Measurements from ENCODE around the gene CBX2.

Gene CBX2

DNA sequence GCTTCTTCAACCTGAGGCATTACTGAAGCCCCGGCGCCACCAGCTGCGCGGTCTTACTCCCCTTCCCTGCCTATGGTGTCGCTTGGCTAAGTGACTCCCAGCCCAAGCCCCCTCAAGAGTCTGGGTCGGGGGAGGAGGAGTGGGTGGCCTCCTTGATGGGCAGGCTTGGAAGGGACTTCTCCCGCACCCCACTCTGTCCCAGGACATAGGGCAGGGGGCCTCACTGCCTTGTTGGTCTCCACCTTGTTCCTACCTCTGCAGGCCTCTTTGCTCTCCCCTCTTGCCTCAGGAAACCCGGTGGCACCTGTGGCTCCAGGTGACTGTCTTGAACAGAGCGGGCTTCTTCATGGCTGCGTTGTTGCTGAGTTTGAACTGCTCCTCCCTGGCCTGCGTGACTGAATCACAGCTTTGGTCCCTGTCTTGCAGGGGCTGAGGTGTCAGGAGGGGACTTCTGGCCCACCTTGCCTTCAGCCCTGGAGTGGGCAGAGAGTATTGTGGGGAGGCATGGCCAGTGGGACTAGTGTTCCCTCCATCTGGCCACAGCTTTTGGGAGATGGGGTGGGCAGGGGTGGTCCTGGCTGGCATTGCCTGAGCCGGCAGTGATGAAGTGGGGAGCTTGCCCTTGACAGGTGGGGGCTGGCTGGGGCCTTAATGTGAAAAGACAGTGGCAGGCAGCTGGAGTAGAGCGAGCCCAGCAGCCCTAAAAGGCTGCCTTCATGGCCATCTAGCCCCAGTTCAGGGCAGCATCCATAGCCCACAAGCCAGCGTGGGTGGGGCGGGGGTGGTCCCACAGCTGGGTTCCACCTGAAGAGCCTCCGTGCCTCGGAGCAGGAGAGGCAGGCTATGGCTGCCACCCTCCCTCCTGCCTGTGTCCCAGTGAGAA, 7.3 kb downstream of the CBX2 start:
- peaks cover 57% of the 10 kb centered on the region for H3K36me3 ChIP-seq (ENCODE audit: insufficient read depth, low read depth, low read length)
- no peak overlapping the region for H3K27ac ChIP-seq (ENCODE audit: low read length)
- H3K4me3 ChIP-seq (ENCODE audit: low read length) = no peak overlapping the region

DNA sequence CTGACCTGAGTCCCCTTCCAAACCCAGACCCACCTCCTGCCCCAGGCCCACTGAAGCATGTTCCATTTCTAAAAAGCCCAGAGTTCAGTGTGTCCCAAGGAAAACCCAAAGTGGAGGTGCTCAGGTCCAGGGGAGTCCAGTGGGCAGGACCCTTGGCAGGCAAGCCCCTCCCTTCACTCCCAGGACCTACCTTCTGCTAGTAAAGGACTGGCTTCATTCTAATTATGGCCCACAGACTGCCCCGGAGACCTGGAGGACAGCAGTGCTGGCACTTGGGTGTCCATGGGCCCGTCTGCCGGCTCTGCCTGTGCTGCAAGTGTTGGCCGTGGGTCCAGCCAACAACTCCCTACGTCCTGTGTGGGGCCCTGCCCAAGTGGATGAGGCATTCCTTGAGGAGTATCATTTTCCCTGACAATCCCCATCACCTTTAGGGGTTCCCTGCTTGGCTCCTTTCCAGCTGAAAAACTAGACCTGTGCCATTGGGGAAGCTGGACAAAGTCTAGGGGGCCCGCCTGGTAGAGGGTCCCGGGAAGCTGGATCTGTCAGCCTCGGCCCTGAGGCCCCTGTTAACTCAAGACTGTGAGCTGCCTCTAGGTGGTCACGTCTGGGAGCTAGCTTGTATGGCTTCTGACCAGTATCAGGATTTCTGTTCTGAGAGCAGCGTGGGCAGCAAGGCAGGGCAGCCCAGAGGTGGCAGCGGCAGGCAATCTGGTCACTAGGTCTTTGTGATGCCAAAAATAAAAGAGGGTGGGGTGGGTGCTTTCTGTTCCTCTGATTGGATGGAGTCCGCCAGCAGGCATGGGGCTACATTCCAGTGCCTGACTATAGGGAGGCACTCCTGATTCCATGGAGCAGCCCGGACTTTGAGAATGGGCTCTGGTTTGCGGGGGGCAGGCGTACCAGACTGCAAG, 8.2 kb downstream of the CBX2 start:
- Histone ChIP-seq H3K36me3 (ENCODE audit: insufficient read depth, low read depth, low read length) (peaks cover 48% of the 10 kb centered on the region), H3K4me1 (ENCODE audit: insufficient read depth, low read length) (peaks cover 11% of the 10 kb centered on the region), H3K27ac (ENCODE audit: low read length) (no peak overlapping the region)

More for the DNA sequence above, 7.3 kb downstream of the CBX2 start:
- H3K27me3 ChIP-seq (ENCODE audit: insufficient read depth, low read length) = peaks cover 48% of the 10 kb centered on the region
- no peak overlapping the region for H3K9ac ChIP-seq (ENCODE audit: low read depth, low read length)
- peaks cover 11% of the 10 kb centered on the region for H3K4me1 ChIP-seq (ENCODE audit: insufficient read depth, low read length)
- no peaks in the 10 kb centered on the region for H3K9me3 ChIP-seq (ENCODE audit: insufficient read depth, low read depth, low read length)

DNA sequence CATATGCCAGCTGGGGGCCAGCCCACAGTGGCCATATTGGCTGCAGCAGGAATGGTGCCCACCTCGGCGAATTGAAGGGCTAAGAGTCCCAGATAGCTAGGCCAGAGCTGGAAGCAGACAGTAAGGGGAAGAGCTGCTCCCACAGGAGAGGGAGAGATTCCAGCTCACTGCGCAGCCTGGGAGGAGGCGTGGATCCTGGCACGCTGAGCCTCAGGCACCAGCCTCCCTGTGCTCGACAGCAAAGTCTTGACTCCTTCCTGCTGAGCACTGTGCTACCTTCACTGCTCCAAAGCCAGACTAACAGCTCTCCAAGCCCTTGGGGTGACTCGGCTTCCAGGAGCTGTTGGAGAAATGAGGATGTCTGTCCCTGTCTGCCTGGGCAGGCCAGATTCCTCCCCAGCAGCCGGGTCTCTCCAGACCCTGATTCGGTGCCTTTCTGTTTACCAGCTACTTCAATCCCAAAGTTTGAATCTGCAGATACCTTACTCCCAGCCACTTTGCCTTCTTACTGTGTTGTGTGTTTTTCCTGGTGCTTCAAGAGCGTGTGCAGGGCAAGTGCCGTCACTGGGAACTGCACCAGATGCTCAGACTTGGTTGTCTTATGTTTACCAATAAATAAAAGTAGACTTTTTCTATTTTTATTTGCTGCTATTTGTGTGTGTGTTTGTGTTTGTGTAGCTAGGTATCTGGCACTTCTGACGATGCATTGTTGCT, 9.1 kb downstream of the CBX2 start:
- H3K27ac ChIP-seq (ENCODE audit: low read length) = no peak overlapping the region
- H3K9ac ChIP-seq (ENCODE audit: low read depth, low read length) = no peak overlapping the region
- peaks cover 11% of the 10 kb centered on the region for H3K4me1 ChIP-seq (ENCODE audit: insufficient read depth, low read length)
- no peaks in the 10 kb centered on the region; the same call in 1 of the 2 replicates for H3K9me3 ChIP-seq (ENCODE audit: insufficient read depth, low read depth, low read length)
- peaks cover 38% of the 10 kb centered on the region for H3K36me3 ChIP-seq (ENCODE audit: insufficient read depth, low read depth, low read length)
- peaks cover 66% of the 10 kb centered on the region for H3K27me3 ChIP-seq (ENCODE audit: insufficient read depth, low read length)
- H3K4me3 ChIP-seq (ENCODE audit: low read length) = no peak overlapping the region

More for the DNA sequence above, 8.2 kb downstream of the CBX2 start:
- no peak overlapping the region for H3K9ac ChIP-seq (ENCODE audit: low read depth, low read length)
- no peaks in the 10 kb centered on the region; the same call in 1 of the 2 replicates for H3K9me3 ChIP-seq (ENCODE audit: insufficient read depth, low read depth, low read length)
- peaks cover 57% of the 10 kb centered on the region for H3K27me3 ChIP-seq (ENCODE audit: insufficient read depth, low read length)
- H3K4me3 ChIP-seq (ENCODE audit: low read length) = no peak overlapping the region

DNA sequence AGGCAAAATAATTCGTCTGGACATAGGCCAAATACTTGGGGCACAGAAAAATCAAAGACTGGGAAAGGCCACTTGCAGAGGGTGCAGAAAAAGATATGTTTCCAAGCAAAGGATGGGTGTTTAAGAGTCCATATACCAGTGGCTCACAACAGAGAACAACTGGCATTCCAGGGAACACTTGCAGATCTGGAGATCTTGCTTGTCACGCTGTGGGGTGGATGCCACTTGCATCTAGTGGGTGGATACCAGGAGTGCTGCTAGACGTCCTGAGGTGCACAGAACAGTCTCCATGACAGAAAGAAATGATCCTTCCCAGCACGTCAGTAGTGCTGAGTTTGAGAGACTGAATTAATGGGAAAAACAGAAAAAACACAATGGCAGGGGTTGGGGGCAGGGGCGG, 10.5 kb downstream of the CBX2 start:
- H3K36me3 ChIP-seq (ENCODE audit: insufficient read depth, low read depth, low read length) = peaks cover 25% of the 10 kb centered on the region
- H3K27ac ChIP-seq (ENCODE audit: low read length) = no peak overlapping the region
- no peak overlapping the region for H3K4me3 ChIP-seq (ENCODE audit: low read length)
- H3K9me3 ChIP-seq (ENCODE audit: insufficient read depth, low read depth, low read length) = no peaks in the 10 kb centered on the region; the same call in 1 of the 2 replicates
- H3K9ac ChIP-seq (ENCODE audit: low read depth, low read length) = no peak overlapping the region
- H3K4me1 ChIP-seq (ENCODE audit: insufficient read depth, low read length) = peaks cover 12% of the 10 kb centered on the region
- peaks cover 80% of the 10 kb centered on the region for H3K27me3 ChIP-seq (ENCODE audit: insufficient read depth, low read length)

DNA sequence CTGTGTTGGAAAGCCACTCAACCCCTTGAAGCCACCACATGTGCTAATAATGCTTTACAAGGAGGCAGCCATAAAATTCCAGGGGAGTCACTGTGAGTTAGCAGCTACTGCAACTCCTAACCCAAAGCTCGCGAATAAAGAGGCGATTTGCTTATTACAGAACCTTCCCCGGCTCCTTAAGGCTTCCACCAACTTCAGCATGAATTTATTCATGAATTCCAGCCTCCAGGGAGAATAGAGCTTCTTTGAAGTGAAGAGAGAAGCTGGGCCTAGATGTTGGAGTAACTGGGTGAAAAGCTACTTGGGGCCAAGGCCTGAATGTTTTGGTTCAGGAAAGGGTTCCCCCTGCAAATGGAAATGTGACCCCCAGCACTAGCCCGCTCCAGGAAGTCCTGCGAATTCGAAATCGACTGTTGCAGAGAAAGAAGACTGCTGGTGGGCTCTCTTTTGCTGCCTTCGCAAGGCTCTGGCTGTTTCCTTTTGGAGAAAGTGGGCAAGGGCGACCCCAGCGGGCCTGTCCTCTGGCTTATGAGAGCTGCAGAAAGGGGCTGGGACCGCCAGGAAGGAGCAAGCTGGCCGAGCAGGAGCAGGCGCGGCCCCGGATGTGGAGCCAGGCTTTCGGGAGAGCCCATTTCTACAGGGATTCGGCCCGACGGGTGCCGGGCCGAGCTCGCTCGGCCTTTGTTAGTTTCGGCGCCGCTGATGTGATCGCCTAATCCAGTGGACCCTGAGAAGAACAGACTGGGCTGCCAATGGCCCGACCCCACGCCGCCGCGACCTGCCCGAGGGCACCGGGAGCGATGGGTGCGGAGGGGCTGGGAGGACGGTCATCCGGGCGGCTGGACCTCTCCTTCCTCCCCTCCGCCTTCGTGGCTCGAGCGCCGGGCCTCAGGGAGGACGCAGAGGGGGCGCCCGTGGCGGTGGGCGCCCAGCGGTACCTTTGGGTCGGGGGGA, 11.3 kb downstream of the CBX2 start:
- Histone ChIP-seq H3K9me3 (ENCODE audit: insufficient read depth, low read depth, low read length) (no peaks in the 10 kb centered on the region; the same call in 1 of the 2 replicates), H3K27ac (ENCODE audit: low read length) (no peak overlapping the region), H3K9ac (ENCODE audit: low read depth, low read length) (no peak overlapping the region; the same call in 1 of the 2 replicates), H3K36me3 (ENCODE audit: insufficient read depth, low read depth, low read length) (peaks cover 17% of the 10 kb centered on the region), H3K27me3 (ENCODE audit: insufficient read depth, low read length) (peaks cover 88% of the 10 kb centered on the region), H3K4me1 (ENCODE audit: insufficient read depth, low read length) (peaks cover 16% of the 10 kb centered on the region), H3K4me3 (ENCODE audit: low read length) (peak overlapping the region; percentile 0; the same call in 1 of the 2 replicates)

DNA sequence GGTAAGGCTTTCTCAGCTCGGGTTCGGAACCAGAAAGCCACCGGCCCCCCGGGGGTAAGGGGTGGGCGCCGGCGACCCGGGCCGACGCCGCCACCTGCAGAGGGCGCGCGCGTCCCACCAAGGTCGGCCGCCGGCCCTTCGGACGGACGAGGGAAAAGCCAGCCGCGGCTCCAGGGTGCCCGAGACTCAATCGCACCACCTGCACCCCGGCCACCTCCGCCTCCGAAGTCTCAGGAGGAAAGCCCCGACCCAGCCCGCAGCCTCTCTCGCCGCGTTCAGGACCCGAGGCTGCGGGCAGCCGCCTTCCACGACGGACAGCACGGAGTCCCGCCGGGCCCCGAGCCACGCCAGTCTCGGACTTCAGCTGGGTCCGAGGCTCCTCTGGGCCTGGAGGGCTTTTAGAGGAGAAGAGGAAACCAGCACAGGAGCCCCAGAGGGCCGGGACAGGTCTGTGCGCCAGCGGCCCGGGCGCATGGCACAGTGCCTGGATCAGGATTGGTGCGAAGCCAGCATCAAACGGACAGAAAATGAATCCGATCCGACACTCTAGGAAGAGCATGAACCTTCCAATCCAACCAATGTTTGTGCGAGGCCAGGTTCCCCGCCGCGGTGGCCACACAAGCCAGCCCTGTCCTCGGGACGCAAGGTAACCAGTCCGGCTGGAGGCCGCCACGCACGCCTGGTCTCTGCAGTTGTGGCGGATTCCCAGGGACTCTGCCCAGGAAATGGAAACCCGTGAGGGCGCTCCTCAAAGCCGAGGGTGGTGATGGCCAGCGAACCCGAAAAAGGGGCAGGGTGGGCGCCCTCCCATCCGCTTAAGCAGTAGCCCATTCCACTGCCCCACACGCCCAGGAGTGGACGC, 12.2 kb downstream of the CBX2 start:
- H3K27ac ChIP-seq (ENCODE audit: low read length) = no peak overlapping the region
- peak overlapping the region; percentile 0; the same call in 1 of the 2 replicates for H3K4me3 ChIP-seq (ENCODE audit: low read length)
- no peak overlapping the region; the same call in 1 of the 2 replicates for H3K9ac ChIP-seq (ENCODE audit: low read depth, low read length)
- peaks cover 97% of the 10 kb centered on the region for H3K27me3 ChIP-seq (ENCODE audit: insufficient read depth, low read length)
- H3K9me3 ChIP-seq (ENCODE audit: insufficient read depth, low read depth, low read length) = no peaks in the 10 kb centered on the region; the same call in 1 of the 2 replicates
- H3K4me1 ChIP-seq (ENCODE audit: insufficient read depth, low read length) = peaks cover 16% of the 10 kb centered on the region
- H3K36me3 ChIP-seq (ENCODE audit: insufficient read depth, low read depth, low read length) = peaks cover 7% of the 10 kb centered on the region; the same call in 1 of the 2 replicates

DNA sequence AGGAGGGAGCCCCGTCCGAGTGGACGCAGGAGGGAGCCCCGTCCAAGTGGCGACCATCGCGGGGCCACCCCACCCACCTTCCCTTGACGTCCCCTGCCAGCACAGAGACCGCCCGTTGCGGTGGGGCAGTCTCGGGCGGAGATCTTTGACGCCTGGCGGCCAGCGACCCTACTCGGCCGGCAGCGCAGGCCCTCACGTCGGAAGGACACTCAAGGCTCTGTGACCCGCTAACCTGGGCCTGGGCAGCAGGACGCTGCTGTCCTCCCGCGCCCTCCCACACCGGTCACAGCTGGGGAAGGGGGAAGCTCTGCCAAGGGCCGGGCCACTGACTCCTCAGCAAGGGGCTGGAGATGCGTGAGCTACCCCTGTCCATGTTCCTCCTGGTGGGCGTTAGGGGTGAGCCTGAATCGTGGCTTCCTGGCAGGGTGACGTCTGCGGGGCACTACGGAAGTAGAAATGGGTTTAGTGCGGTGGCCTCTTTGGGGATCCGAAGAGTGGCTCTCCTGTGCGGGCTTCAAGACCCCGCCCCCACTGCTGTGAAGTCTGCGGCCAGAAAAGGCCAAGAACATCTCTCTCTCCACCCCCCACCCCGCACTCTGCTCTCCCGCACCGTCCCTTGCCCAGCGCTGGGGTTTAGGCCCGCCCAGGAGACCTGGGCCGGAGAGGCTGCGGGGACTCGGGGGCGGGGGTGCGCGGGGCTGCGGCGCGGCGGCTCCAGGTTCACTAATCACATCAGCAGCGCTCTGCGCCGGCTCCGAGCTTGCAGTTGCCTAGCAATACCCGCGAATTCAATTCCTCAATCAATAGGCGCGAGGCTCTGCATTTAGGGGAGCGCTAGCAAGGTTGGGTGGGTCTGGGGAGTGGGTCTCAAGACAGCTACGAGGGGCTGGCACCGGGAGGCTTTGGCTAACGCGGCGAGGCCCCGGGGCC, 13.1 kb downstream of the CBX2 start:
- Histone ChIP-seq H3K27me3 (ENCODE audit: insufficient read depth, low read length) (peaks cover 100% of the 10 kb centered on the region), H3K27ac (ENCODE audit: low read length) (no peak overlapping the region), H3K4me1 (ENCODE audit: insufficient read depth, low read length) (peaks cover 15% of the 10 kb centered on the region), H3K36me3 (ENCODE audit: insufficient read depth, low read depth, low read length) (no peaks in the 10 kb centered on the region), H3K4me3 (ENCODE audit: low read length) (no peak overlapping the region), H3K9me3 (ENCODE audit: insufficient read depth, low read depth, low read length) (no peaks in the 10 kb centered on the region; the same call in 1 of the 2 replicates), H3K9ac (ENCODE audit: low read depth, low read length) (no peak overlapping the region)

DNA sequence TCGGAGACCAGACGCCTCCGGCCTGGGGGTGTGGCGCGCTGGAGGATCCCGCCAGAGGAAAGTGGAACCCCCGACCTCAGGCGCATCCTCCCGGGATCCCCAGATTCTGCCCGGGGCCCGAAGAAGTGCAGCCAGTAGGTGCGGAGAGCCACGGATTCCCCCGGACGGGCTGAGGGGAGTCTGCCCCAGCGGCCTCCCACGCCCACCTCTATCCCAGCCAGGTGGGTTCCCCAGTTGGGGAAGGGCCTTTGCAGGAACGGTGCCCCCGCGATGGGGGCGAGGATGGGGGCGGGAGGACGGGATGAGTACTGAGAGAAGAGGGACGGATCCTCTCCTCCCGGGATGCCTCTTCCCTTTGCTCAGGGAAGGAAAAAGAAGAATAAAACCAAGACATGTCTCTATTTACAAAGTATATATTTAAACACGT, 13.8 kb downstream of the CBX2 start:
- H3K36me3 ChIP-seq (ENCODE audit: insufficient read depth, low read depth, low read length) = no peaks in the 10 kb centered on the region
- peaks cover 18% of the 10 kb centered on the region for H3K4me1 ChIP-seq (ENCODE audit: insufficient read depth, low read length)
- no peak overlapping the region for H3K27ac ChIP-seq (ENCODE audit: low read length)
- no peak overlapping the region for H3K9ac ChIP-seq (ENCODE audit: low read depth, low read length)
- peaks cover 100% of the 10 kb centered on the region for H3K27me3 ChIP-seq (ENCODE audit: insufficient read depth, low read length)
- H3K9me3 ChIP-seq (ENCODE audit: insufficient read depth, low read depth, low read length) = no peaks in the 10 kb centered on the region; the same call in 1 of the 2 replicates
- no peak overlapping the region for H3K4me3 ChIP-seq (ENCODE audit: low read length)

DNA sequence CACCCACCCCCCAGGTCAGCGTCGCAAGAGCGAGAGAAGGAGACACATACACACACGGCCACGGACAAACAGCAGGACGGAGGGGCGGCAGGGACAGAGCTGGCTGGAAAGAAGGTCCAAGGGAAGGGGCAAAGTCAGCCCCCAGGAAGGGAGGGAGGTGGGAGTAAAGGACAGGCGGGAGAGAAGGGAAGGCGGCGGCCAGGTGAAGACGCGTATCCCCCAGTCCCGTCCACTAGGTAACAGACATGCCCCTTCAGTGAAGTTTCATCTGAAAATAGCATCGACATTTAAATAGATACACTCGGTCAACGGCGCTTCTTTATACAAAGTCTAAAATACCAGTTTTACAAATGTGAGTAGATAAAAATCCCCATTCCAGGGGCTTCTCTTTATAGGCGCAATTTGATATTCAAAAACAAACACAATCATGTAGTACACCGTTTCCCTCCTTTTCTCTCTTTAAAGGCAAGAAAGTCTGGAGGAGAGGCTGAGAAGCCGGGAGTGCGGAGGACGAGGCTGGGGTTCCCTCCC, 14.5 kb downstream of the CBX2 start:
- H3K36me3 ChIP-seq (ENCODE audit: insufficient read depth, low read depth, low read length) = no peaks in the 10 kb centered on the region
- H3K4me1 ChIP-seq (ENCODE audit: insufficient read depth, low read length) = peaks cover 18% of the 10 kb centered on the region
- H3K27ac ChIP-seq (ENCODE audit: low read length) = no peak overlapping the region
- H3K9ac ChIP-seq (ENCODE audit: low read depth, low read length) = no peak overlapping the region
- no peak overlapping the region for H3K4me3 ChIP-seq (ENCODE audit: low read length)
- no peaks in the 10 kb centered on the region; the same call in 1 of the 2 replicates for H3K9me3 ChIP-seq (ENCODE audit: insufficient read depth, low read depth, low read length)
- peaks cover 95% of the 10 kb centered on the region for H3K27me3 ChIP-seq (ENCODE audit: insufficient read depth, low read length)

All from iPS-20b (cell line).